IPS-18a (cell line): Measurements from ENCODE around the gene KLRF1.

Experiments used
- H3K27ac ChIP-seq: one replicate; pipeline ENCODE4 v1.5.1; 2013; ENCODE audit warnings: low read length
- H3K27me3 ChIP-seq: one replicate; pipeline ENCODE4 v1.6.1; 2013; ENCODE audit warnings: mild to moderate bottlenecking, low read length; ENCODE audit not compliant: control insufficient read depth, insufficient read depth
- H3K36me3 ChIP-seq: one replicate; pipeline ENCODE4 v1.6.1; 2013; ENCODE audit warnings: low read depth, low read length; ENCODE audit not compliant: control insufficient read depth
- H3K4me1 ChIP-seq: one replicate; pipeline ENCODE4 v1.6.1; 2013; ENCODE audit warnings: low read depth, low read length; ENCODE audit not compliant: control insufficient read depth
- H3K4me3 ChIP-seq: one replicate; pipeline ENCODE4 v1.5.1; 2013; ENCODE audit warnings: low read length
- H3K9ac ChIP-seq: one replicate; pipeline ENCODE4 v1.6.1; 2013; ENCODE audit warnings: mild to moderate bottlenecking, low read length, moderate library complexity
- H3K9me3 ChIP-seq: one replicate; pipeline ENCODE4 v1.6.1; 2013; ENCODE audit warnings: low read depth, low read length; ENCODE audit not compliant: control insufficient read depth

KLRF1 gene

GRCh38 chr12:9827209-9827888 is at the start of gene KLRF1:
TSS of gene KLRF1 (plus strand) at chr12:9827481. CDS start at chr12:9827545, 64 bp downstream.
- H3K9ac ChIP-seq = no peak within 1 kb of the TSS
- H3K36me3 ChIP-seq = no peaks in the 10 kb centered on the region
- no peak within 1 kb of the TSS for H3K27ac ChIP-seq
- no peak within 1 kb of the TSS for H3K4me3 ChIP-seq
- H3K9me3 ChIP-seq = no peaks in the 10 kb centered on the region
- H3K27me3 ChIP-seq = no peaks in the 10 kb centered on the region
- H3K4me1 ChIP-seq = no peaks in the 10 kb centered on the region

GRCh38 chr12:9779209-9779608 is 48.1 kb upstream of the KLRF1 start:
- Histone ChIP-seq H3K4me3 (no peak overlapping the region), H3K4me1 (peaks cover 11% of the 10 kb centered on the region), H3K36me3 (no peaks in the 10 kb centered on the region), H3K9ac (no peak overlapping the region), H3K9me3 (no peaks in the 10 kb centered on the region), H3K27ac (no peak overlapping the region), H3K27me3 (no peaks in the 10 kb centered on the region)

GRCh38 chr12:9781360-9781759 is 45.9 kb upstream of the KLRF1 start:
- H3K27ac ChIP-seq = no peak overlapping the region
- H3K9ac ChIP-seq = no peak overlapping the region
- H3K9me3 ChIP-seq = no peaks in the 10 kb centered on the region
- H3K36me3 ChIP-seq = no peaks in the 10 kb centered on the region
- no peak overlapping the region for H3K4me3 ChIP-seq
- H3K27me3 ChIP-seq = no peaks in the 10 kb centered on the region
- H3K4me1 ChIP-seq = peaks cover 26% of the 10 kb centered on the region

- peaks cover 34% of the 10 kb centered on the region for H3K4me1 ChIP-seq
- H3K27ac ChIP-seq = no peak overlapping the region
- no peaks in the 10 kb centered on the region for H3K36me3 ChIP-seq
- H3K4me3 ChIP-seq = no peak overlapping the region
- no peaks in the 10 kb centered on the region for H3K9me3 ChIP-seq
- no peaks in the 10 kb centered on the region for H3K27me3 ChIP-seq
- H3K9ac ChIP-seq = no peak overlapping the region
Observed at GRCh38 chr12:9782547-9783382, 44.5 kb upstream of the KLRF1 start.

GRCh38 chr12:9784326-9784725 is 43.0 kb upstream of the KLRF1 start:
- H3K9me3 ChIP-seq = no peaks in the 10 kb centered on the region
- no peak overlapping the region for H3K4me3 ChIP-seq
- H3K27ac ChIP-seq = no peak overlapping the region
- no peaks in the 10 kb centered on the region for H3K27me3 ChIP-seq
- H3K4me1 ChIP-seq = peaks cover 40% of the 10 kb centered on the region
- no peaks in the 10 kb centered on the region for H3K36me3 ChIP-seq
- peak overlapping the region; percentile 17 for H3K9ac ChIP-seq

GRCh38 chr12:9784816-9785215 is 42.5 kb upstream of the KLRF1 start:
- Histone ChIP-seq H3K27ac (peak overlapping the region; percentile 70), H3K4me3 (no peak overlapping the region), H3K4me1 (peaks cover 40% of the 10 kb centered on the region), H3K9ac (peak overlapping the region; percentile 17), H3K27me3 (no peaks in the 10 kb centered on the region), H3K36me3 (no peaks in the 10 kb centered on the region), H3K9me3 (no peaks in the 10 kb centered on the region)

GRCh38 chr12:9786726-9787717 is 40.3 kb upstream of the KLRF1 start:
- Histone ChIP-seq H3K4me3 (no peak overlapping the region), H3K9me3 (no peaks in the 10 kb centered on the region), H3K9ac (no peak overlapping the region), H3K4me1 (peaks cover 40% of the 10 kb centered on the region), H3K36me3 (no peaks in the 10 kb centered on the region), H3K27ac (peak overlapping the region; percentile 46), H3K27me3 (no peaks in the 10 kb centered on the region)

- H3K9ac ChIP-seq = no peak overlapping the region
- H3K27me3 ChIP-seq = no peaks in the 10 kb centered on the region
- H3K4me1 ChIP-seq = peaks cover 10% of the 10 kb centered on the region
- H3K27ac ChIP-seq = no peak overlapping the region
- no peaks in the 10 kb centered on the region for H3K36me3 ChIP-seq
- H3K4me3 ChIP-seq = no peak overlapping the region
- H3K9me3 ChIP-seq = no peaks in the 10 kb centered on the region
Observed at GRCh38 chr12:9792185-9792900, 34.9 kb upstream of the KLRF1 start.

GRCh38 chr12:9792961-9793617 is 34.2 kb upstream of the KLRF1 start:
- Histone ChIP-seq H3K27ac (no peak overlapping the region), H3K4me1 (peaks cover 2% of the 10 kb centered on the region), H3K36me3 (no peaks in the 10 kb centered on the region), H3K27me3 (no peaks in the 10 kb centered on the region), H3K9ac (no peak overlapping the region), H3K4me3 (no peak overlapping the region), H3K9me3 (no peaks in the 10 kb centered on the region)

GRCh38 chr12:9793779-9794395 is 33.4 kb upstream of the KLRF1 start:
- Histone ChIP-seq H3K27ac (no peak overlapping the region), H3K4me3 (no peak overlapping the region)

More at GRCh38 chr12:9793779-9794395, 33.4 kb upstream of the KLRF1 start:
- H3K4me1 ChIP-seq = no peaks in the 10 kb centered on the region
- no peaks in the 10 kb centered on the region for H3K27me3 ChIP-seq
- H3K36me3 ChIP-seq = no peaks in the 10 kb centered on the region
- H3K9me3 ChIP-seq = no peaks in the 10 kb centered on the region
- H3K9ac ChIP-seq = no peak overlapping the region
